22Rv1 (cell line): ENCODE data around the gene ZNF30.
A peak's percentile ranks its signal among the peaks of the same experiment; 100 is the strongest.

Experiments
- H3K27ac ChIP-seq: fragments of 450-650 bp; 2 replicates; pipeline ENCODE4 v1.5.1; 2017
- ZFX ChIP-seq: fragments of 450-650 bp; IDR thresholded peaks from 2 replicates; pipeline ENCODE4 v1.6.1; 2017; ENCODE audit warnings: antibody characterized with exemption, borderline replicate concordance
- TF ChIP-seq, protein P1 (sequence below): fragments of 450-650 bp; IDR thresholded peaks from 2 replicates; pipeline ENCODE4 v1.5.1; 2017; ENCODE audit warnings: mild to moderate bottlenecking

The ZNF30 gene

DNA sequence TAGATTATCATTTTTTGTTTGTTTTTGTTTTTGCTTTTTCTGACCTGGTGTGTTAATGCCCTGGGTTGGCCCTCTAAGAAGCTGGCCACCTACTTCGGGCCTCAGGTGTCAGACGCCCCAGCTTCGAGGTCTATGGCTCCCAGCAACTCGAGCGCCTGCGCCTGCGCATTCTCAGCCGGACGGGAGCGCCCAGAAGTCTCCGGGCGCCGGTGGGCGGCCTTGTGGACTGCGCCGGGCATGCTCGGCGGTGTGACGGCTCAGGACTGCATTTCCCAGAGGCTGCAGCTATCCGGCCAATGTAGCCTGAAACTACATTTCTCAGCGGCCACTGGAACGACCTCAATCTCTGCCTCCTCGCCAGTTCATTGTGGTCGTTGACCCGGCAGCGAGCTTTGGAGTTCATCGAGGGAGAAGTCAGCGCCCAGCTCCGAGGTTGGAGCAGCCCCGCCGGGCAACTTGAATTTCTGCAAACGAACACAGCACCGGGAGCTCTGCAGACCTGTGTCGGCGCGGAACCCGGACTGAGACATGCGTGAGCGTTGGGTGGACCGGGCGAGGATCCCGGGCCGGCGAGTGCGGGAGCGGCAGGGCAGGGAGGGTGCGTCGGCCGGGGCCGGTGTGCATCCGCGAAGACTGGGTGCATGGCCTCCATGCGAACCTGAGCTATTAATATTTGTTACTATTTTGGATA is at the start of gene ZNF30:
Gene ZNF30, plus strand, starts transcription at position 219 of the 691 bp plus-strand sequence. CDS start 3,045 bp downstream, outside the sequence.
- H3K27ac ChIP-seq, result peak within 1 kb of the TSS; percentile 88
- TF ChIP-seq, protein P1, sequence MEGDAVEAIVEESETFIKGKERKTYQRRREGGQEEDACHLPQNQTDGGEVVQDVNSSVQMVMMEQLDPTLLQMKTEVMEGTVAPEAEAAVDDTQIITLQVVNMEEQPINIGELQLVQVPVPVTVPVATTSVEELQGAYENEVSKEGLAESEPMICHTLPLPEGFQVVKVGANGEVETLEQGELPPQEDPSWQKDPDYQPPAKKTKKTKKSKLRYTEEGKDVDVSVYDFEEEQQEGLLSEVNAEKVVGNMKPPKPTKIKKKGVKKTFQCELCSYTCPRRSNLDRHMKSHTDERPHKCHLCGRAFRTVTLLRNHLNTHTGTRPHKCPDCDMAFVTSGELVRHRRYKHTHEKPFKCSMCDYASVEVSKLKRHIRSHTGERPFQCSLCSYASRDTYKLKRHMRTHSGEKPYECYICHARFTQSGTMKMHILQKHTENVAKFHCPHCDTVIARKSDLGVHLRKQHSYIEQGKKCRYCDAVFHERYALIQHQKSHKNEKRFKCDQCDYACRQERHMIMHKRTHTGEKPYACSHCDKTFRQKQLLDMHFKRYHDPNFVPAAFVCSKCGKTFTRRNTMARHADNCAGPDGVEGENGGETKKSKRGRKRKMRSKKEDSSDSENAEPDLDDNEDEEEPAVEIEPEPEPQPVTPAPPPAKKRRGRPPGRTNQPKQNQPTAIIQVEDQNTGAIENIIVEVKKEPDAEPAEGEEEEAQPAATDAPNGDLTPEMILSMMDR, result no peak
- TF ChIP-seq ZFX, result no peak

- TF ChIP-seq, protein P1, result no peak
- TF ChIP-seq ZFX, result no peak
Observed at GRCh38 chr19:34879563-34879962, 47.1 kb upstream of the ZNF30 start.

DNA sequence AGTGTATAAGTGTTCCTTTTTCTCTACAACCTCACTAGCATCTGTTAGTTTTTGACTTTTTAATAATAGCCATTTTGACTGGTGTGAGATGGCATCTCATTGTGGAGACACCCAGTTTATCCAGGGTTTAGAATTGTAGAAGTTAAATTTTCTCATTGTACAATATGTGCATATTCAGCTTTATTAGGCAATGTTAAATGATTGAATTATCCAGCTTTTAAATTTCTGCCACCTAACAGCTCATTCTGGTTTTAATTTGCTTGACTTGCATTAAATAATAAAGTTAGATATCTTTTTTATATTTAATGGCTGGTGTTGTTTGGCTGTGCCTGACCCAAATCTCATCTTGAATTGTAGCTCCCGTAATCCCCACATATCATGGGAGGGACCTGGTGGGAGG is 46.7 kb upstream of the ZNF30 start:
- TF ChIP-seq, protein P1, result no peak
- TF ChIP-seq ZFX, result no peak
- no peak overlapping the region for H3K27ac ChIP-seq

More at GRCh38 chr19:34879563-34879962, 47.1 kb upstream of the ZNF30 start:
- H3K27ac ChIP-seq, result no peak overlapping the region

DNA sequence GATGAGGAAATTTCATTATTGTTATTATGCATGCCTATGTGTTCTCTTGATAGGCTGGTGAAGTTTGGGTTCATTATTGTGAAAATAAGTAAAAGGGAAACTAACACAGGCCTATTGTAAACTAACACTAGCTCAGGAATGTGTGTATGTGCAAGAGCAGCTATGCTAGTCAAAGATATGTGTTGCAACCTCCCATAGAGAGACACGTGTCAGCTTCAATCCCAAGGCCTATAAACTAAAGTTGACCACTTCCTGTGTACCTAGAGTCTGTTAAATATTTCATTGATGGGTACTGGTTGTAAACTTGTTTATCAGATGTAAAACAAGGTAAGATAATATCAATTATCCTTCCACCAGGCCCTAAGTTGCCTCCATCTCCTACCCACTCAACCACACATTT is 44.7 kb upstream of the ZNF30 start:
- no peak overlapping the region for H3K27ac ChIP-seq
- TF ChIP-seq, protein P1, result no peak
- no peak for TF ChIP-seq ZFX

- TF ChIP-seq ZFX, result no peak
- TF ChIP-seq, protein P1, result no peak
Observed at GRCh38 chr19:34888091-34888490, 38.6 kb upstream of the ZNF30 start.

DNA sequence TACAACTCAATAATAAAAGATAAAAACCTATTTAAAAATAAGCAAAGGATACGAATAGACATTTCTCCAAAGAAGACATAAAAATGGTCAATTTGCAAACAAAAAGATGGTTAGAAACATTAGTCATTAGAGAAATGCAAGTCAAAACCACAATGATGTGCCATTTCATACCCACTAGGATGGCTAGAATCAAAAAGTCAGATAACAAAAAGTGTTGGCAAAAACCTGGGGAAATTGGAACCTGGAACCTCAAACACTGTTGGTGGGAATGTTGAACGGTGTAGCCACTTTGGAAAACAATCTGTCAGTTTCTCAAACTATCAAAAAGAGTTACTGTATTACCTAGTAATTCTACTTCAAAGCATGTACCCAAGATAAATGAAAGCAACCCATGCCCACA is 26.5 kb upstream of the ZNF30 start:
- no peak overlapping the region for H3K27ac ChIP-seq
- TF ChIP-seq, protein P1, result no peak
- TF ChIP-seq ZFX, result no peak

More at GRCh38 chr19:34888091-34888490, 38.6 kb upstream of the ZNF30 start:
- H3K27ac ChIP-seq, result no peak overlapping the region
